HG02571 (cell line): ENCODE results near the gene CFAP58.
A peak's percentile ranks its signal among the peaks of the same experiment; 100 is the strongest.

Experiments
- ATAC-seq: cut with Tn5 transposase; IDR thresholded peaks from one replicate; pipeline ENCODE4 v1.9.1; 2021; ENCODE audit warnings: mild to moderate bottlenecking, moderate library complexity; ENCODE audit not compliant: unreplicated experiment

CFAP58 gene

DNA sequence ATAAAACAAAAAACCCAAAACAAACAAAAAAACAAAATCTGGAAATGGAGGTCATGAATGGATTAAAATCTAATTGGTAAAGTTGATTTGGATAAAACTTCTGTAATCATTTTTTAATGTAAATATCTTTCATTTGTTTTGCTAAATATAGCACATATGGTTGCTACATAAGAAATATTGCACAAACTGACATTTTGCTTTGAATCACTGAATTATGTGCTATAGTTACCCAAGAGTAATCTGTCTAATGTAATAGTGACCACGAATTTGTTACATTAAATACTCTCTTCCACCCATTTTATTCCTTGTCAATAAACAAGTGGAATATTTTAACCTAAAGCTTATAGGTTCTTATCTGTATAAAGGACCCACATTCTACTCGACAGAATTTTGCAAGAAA is 6.2 kb downstream of the CFAP58 start:
- ATAC-seq = no peak

DNA sequence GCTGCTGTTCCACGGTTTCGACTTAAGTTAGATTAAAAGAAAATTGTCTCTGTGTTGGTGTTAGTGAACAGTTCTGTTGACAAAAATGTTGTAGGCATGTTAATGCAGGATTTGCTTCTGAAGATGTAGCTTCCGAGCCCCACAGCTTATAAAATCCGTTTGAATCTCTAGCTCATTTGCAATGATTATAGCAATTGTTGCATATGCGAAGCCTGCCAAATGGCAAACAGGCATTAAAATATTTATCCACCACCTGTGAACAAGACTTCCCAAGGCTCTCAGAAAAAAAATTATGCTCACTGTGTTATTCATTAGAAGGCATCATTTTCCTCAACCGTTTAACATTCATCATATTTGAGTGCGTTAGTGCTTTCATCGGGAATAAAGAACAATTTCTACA is 14.3 kb downstream of the CFAP58 start:
- no peak for ATAC-seq

DNA sequence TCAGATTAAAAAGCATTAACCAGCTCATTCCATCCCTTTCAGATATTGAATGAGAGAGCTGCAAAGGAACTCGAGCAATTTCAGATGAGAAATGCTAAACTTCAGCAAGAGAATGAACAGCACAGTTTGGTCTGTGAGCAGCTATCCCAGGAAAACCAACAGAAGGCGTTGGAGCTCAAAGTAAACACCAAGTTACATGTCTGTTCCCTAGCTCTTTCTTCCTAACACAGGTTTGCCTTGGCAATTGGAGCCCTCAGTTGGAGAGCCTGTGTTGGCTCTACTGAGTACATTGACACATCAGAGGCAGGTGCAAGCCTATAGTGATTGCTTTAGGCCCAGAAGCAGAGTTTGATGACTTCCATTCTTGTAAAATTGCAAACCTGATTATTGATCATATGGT is 14.7 kb downstream of the CFAP58 start:
- ATAC-seq = no peak

DNA sequence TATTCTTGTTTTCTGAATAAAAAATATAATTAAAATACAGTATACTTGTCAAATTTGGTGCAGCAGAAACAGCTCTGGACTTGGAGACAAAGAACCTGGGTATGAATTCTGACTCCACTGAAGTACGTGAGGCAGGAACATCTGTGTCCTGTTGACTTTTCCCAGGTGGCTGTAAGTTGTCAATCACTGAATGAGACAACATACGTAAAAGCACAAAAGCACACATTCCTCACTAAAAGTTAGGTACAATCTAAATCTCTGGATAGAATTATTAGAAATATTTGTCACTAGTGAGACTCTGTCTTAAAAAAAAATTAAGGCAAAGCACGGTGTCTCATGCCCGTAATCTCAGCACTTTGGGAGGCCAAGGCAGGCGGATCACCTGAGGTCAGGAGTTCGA is 18.1 kb downstream of the CFAP58 start:
- ATAC-seq = no peak

DNA sequence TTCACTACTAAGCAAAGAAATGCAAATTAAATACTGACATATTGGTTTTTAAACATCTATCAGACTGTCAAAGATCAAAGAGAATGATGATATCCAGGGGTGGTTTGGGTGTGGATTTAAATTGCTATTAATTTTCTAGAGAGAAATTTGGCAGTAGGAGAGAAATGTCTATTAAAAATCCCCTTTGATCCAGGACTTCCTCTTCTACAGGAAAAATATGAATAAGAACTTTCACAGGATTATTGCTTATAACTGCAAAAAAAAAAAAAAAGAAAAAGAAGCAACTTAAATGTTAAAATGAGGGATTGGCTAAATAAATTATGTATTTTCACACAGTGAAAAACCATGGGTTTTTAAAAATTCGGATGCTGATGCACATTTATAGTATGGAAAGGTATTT is 21.0 kb downstream of the CFAP58 start:
- no peak for ATAC-seq

DNA sequence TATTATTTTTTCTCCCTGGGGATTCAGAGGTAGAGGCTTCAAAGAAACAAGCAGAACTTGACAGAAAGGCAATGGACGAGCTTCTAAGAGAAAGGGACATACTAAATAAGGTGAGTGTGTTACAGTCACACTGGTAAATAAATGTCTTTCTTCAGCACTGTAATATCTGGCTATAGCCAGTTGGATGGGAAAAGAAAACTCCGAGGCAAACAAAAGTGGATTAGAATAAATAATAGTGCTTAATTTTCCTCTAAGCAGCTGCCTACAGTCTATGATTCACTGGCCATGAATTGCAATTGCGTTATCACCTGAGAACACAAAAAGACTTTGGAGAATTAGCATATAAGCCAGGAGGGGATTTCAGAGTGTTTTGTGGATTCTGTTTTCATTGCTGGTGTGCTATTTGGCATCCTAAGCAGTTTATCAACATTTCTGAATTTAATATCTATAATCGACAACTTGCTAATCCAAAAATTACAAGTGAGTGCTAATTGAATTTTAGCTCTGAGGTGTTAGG is 23.2 kb downstream of the CFAP58 start:
- no peak for ATAC-seq

DNA sequence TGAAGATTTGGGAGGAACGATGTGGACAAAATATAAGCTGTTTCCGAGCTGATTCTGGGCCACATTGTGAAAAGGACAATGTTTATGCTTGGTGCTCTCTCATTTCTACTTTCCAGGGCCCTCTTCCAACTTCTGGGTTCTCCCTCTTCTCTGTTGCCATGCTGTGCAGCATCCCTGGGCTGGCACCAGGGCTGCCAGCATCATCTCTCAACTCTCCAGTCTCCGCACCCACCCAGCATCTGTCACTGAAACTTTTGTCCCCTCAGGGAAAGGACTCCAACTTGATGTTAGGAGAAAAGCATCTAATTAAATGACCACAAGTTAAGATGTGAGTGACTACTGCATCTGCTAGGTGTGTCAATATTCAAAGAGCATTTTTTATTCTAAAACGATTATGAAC is 26.7 kb downstream of the CFAP58 start:
- no peak for ATAC-seq

DNA sequence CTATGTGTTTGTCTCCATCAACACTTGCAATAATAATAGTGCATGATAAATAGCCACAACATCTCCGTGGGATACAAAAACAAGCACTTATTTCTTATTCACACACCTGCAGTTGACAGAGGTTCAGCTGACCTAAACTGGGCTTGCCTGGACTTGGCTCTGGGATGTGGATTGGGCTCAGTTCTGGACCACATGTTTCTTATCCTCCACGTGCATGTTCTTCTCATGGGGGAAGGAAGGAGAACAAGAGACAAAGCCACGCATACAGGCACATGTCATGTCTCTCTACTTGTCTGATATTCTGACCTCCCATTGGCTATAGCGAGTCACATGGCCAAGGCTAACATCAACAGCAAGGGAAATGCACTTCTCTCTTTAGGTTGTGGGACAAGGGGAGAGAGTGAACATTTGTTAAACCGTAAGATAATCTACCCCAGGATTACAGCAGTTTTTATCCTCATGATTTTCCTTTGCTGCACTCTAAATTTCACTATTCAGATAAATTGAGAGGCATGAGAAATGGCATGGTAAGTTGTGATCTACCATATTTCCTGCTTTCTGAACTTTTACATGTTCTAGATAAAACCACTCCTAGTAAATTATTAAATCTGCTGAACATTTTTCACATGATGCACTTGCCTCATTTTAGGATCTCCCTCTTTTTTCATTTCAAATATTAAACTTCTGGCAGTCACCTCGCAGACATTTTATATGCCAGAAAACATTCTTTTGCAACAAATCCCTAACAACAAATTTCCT is 33.7 kb downstream of the CFAP58 start:
- ATAC-seq = no peak

DNA sequence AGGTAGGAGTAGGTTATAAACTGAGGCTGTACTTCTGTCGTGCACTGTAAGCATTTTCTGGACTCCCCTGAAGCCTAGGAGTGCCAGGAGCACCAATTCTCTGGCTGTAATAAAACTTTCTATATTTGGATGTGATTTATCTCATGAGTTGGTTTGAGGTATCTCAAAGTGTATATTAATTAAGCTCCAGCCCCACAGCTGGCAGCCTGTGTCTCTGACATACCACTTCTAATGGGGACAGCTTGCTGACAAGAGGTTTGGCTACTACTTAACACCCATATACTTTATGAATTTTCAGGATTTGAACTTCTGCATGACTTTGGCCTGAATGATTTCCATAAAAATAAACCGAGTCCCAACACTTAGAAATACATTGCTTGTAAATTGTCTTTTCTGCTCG is 35.2 kb downstream of the CFAP58 start:
- no peak for ATAC-seq

DNA sequence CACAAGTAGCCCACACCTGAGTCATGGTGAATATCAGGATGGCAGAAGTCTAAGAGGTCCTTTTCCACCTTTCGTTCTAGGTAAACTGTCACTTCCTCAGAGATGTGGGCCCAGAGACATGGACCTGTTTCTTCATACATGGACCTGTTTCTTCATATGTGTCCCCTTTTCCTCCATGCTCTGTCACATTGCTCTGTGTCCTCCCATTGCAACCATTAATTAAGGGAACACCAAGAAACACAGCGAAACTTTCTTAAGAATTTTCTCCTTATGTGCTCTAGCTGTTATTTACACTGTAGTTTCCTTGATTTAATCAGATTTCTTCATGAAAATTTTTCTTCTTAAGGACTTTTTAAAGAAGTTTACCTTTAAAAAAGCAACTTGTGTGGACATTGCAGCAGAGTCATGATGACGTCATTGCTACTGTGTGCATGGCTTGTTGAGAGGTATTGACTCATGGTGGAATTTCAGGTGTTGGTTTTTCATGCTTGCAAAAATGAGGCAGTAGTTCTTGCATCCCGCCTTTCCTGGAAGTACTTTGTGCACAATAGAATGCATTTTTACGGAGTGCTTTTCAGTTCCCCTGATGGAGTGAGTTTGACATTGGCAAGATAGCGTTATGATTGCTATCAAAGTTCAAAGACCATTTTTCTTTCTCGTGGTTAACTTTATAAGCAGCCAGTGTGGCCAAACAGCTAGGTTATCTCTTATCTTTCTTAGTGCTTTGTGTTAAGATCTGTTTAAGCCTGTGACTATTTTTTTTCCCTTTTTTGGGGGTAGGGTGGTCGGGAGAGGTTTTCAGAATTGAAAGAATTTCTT is 37.7 kb downstream of the CFAP58 start:
- ATAC-seq = no peak

DNA sequence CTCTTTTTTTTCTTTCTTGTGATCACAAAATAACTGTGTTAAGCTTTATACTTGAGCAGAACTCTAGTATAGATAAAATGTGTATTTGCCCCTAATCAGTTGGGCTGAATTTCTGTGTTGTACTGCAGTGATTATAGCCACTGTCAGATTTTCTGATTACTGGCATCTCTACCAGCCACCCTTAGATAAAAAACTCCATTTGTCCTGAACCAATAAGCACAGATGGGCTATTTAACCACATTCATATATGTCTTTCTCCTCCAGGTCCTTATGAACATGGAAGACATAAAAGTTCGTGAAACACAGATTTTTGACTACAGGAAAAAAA is 38.3 kb downstream of the CFAP58 start:
- ATAC-seq = no peak

DNA sequence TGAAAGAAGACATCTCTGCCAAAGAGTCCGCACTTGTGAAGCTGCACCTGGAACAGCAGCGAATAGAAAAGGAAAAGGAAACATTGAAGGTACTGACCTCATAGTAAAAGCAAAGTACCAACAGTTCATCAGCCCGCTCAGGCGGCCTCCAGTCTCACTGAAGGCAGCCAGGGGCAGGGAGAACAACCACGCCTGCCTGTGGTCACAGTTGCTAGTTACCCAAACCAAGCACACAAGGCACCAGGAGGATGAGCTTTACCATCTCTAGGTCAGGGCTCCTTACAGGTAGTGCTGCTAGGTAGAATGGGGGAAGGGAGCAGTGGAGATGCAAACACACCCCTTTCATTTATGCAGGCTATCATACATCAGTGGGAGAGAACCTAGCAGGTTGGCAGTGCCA is 39.8 kb downstream of the CFAP58 start:
- ATAC-seq = no peak

DNA sequence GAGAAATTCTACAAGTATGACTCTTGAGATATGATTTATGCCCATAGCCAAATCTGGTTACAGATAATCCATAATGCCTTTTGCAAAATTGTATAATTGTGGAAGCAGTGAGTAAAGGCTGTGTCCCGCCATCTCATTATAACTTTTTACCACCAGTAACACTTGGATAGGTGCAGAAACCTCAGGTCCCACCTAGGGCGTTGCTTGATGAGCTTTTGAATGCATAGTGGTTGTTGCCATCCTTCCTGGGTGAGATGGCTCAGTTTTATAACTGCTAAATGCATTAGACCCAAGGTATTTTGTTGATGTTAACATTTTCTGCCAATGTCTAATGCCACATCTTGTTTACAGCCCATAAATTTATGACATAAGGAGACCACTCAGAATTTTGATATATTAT is 42.9 kb downstream of the CFAP58 start:
- ATAC-seq = no peak

DNA sequence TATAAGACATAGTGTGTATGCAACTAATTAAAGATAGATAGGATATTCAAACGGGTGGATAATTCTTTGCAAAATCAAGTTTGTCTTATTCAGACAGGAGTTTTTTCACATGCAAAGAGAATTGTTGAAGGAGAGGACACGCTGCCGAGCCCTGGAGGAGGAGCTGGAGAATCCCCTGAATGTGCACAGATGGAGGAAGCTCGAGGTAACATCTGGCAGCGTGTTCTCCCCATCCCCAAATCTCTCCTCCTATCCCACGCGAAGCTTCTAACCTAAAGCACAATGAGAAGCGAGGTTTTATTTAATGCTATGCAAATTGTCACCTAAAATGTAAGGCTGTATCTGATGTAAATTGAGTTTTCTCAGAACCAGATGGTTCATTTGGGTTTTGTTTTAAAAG is 50.0 kb downstream of the CFAP58 start:
- no peak for ATAC-seq

DNA sequence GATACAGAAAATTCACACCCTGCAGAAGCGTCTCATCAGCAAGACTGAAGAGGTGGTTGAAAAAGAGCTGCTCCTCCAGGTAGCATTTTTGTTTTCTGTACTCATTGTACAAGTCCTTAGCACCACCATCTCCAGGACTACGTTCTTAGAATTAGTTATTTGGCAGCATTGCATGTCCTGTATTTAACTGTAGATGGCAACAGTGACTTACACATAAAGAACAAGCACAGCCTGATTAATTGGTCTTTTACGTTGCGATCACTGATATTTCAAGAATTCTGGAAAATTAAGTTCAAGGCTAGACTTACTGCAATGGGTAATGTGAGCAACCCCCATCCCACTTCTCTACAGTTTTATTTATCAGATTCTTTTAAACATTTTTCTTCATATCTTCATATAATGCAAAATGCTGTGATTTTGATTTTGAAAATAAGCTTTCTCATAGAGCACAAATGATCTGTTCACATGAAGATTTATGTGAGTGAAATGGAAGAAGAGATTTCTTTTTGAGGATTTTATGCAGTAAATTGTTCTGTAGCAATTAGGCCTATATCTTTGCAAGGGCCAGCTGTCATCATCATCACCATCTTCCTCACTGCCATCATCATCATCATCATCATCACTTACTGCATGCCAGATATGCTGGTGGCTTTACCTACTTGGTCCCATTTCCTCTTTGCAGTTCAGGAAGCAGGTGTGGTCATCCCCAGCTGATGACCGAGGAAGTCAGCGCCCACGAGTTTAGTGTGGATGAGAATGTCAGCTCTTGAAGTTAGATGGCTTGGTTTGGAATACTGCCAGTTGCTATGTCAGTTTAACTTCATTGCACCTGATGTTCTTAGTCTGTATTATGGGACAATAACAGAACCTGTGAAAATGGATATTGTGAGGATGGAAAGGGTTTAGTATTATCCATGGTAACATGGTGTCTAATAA is 53.4 kb downstream of the CFAP58 start:
- ATAC-seq = no peak

DNA sequence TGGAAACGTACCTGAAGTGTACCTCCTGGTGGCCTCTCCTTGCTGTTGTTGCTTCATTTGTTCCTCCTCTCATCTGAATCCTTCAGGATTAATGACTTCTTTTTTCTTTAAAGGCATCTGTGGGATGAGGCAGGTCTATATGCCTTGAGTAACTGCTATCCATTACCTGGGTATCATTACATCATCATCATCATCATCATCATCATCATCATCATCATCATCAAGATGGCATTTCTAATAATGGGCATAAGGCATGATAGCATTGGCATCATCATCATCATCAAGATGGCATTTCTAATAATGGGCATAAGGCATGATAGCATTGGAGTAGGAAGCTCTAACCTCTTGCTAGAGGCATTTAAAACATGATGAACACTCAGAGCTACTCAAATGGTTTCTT is 59.9 kb downstream of the CFAP58 start:
- no peak for ATAC-seq

DNA sequence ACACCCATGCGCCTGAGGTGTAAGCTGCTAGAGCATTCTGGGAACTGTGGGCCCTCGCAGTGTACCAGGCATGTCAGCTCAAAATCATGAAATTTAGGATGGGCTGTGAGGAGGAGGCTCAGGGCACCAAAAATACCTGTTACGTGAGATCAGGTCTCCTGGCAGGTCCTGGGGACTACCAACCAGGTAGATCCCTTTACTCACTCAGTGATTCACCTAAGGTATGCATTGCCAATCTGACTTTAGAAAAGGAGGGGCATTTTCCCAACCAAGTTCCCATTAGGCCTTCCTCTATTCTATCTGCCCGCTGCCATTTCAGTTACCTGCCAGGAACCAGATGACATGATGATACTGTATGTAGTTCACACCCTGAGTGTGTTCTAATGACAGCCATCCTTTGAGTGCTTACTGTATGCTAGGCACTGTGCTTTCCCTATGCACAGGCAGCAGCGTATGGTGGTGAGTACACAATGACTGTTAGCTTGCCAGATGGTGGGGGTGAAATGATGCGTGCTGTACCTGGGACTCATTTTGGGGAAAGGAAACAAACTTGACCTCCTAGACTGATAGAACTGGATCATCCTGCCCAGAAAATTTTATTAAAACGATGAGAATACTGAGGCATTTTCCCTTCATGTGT is 62.0 kb downstream of the CFAP58 start:
- ATAC-seq = no peak

DNA sequence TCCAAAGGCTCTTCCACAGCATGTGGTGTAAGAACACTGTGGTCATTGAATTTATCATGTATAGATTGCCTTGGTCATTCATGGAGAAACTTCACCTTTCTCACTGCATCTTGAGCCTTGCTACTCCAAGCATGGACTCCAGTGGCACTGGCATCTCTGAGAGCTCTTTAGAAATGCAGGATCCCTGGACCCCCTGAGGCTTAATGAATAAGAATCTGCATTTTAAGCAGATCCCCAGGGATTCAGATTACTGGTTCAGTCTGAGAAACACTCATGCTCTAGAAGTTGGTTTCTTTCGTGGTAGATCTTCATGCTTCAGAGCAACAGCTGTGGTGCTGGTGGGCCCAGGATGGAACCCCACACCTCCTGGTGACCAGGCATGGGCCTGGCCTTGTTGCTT is 63.2 kb downstream of the CFAP58 start:
- ATAC-seq = no peak

DNA sequence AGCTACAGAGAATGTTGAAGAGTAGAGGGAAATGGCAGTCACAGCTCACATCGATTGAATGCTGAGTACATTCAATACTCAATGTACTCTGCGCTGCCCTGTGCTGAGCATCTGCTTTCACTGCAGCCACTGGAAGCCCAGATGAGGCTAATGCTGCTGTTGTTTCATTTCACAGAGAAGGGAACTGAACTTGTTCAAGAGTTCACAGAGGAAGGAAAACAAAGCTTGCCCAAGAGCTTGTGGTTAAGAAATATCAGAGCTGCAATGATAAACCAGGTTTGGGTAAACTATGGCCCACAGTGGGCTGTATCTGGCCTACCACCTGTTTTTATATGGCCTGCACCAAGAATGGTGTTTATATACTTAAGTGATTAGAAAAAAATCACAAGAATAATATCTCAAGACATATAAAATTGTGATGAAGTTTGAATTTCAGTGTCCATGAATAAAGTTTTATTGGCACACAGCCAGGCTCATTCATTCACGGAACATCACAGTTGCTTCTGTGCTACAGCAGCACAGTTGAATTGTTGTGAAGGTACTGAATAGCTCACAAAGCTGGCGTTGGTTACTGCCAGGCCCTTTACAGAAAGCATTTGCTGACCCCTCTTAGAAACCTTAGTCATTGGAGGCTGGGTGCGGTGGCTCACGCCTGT is 64.1 kb downstream of the CFAP58 start:
- no peak for ATAC-seq

DNA sequence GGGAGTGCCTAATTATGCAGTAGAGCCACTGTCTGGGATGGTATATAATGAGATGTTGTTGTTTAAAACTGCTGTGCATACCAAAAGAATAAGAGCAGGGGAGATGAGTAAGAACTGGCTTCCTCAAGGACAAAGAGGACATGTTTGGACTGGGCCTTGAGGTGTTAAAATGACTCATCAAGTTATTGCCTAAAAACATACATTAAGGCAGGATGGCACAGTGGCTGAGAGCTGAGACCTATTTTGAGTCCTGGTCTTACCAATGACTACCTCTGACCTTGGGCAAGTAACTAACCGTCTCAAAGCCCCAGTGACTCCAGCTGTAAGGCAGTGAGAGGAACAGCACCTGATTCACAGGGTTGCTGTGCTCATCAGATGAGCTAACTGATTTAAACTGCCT is 71.1 kb downstream of the CFAP58 start:
- ATAC-seq = peak; percentile 90
